Osteoblast (primary cell): ENCODE measurements around the gene TMEM109. TPM values are rescaled to one million over a fixed set of nuclear protein-coding genes. Genes with fewer than 3 reads are reported as not detected.

Experiments used
- DNase-seq: peaks from one replicate; pipeline ENCODE4 v3.0.0; 2011; ENCODE audit warnings: low spot score, mixed read lengths; ENCODE audit not compliant: insufficient read length; ENCODE audit errors: missing footprints
- H2AFZ ChIP-seq: 2 replicates; pipeline ENCODE4 v1.6.0; 2011; ENCODE audit warnings: mild to moderate bottlenecking, low read length
- H3K27ac ChIP-seq: 2 replicates; pipeline ENCODE4 v1.5.1; 2011; ENCODE audit warnings: mild to moderate bottlenecking, low read depth, low read length, moderate library complexity
- H3K27me3 ChIP-seq: 2 replicates; pipeline ENCODE4 v1.6.0; 2012; ENCODE audit warnings: mild to moderate bottlenecking, control low read depth, inconsistent platforms, low read length, moderate library complexity; ENCODE audit not compliant: insufficient read depth
- H3K36me3 ChIP-seq: 2 replicates; pipeline ENCODE4 v1.5.1; 2011; ENCODE audit warnings: mild to moderate bottlenecking, low read length, control low read depth, moderate library complexity; ENCODE audit not compliant: insufficient read depth
- H3K4me1 ChIP-seq: 2 replicates; pipeline ENCODE4 v1.5.1; 2011; ENCODE audit warnings: mild to moderate bottlenecking, low read length, control low read depth, moderate library complexity; ENCODE audit not compliant: insufficient read depth
- H3K4me2 ChIP-seq: 2 replicates; pipeline ENCODE4 v1.6.0; 2011; ENCODE audit warnings: mild to moderate bottlenecking, low read length; ENCODE audit not compliant: insufficient read depth
- H3K4me3 ChIP-seq: fragments of 200-600 bp; sonication (generic); 3 replicates; pipeline ENCODE4 v1.5.1; 2012; ENCODE audit warnings: mild to moderate bottlenecking, low read length, inconsistent platforms; ENCODE audit not compliant: insufficient read depth
- H3K79me2 ChIP-seq: 2 replicates; pipeline ENCODE4 v1.6.0; 2012; ENCODE audit warnings: mild to moderate bottlenecking, low read length, control low read depth, inconsistent platforms; ENCODE audit not compliant: insufficient read depth
- H3K9me3 ChIP-seq: 2 replicates; pipeline ENCODE4 v1.5.1; 2011; ENCODE audit warnings: low read depth, low read length, control low read depth
- H4K20me1 ChIP-seq: 2 replicates; pipeline ENCODE4 v1.6.0; 2012; ENCODE audit warnings: mild to moderate bottlenecking, low read length, control low read depth; ENCODE audit not compliant: insufficient read depth
- total RNA-seq: library from RNA; depleted of rRNA; stranded (reverse); fragments of >200 nt; gene quantifications from 2 replicates; pipeline ENCODE4 v1.2.3, GENCODE V29; 2012
- TF ChIP-seq, protein P1 (sequence below): IDR thresholded peaks from 2 replicates; pipeline ENCODE4 v1.5.1; 2011; ENCODE audit warnings: mild to moderate bottlenecking, low read depth, low read length, moderate library complexity; ENCODE audit errors: extremely low read depth

The TMEM109 gene
- total RNA-seq, 1 donor, result 36.6 TPM

DNA sequence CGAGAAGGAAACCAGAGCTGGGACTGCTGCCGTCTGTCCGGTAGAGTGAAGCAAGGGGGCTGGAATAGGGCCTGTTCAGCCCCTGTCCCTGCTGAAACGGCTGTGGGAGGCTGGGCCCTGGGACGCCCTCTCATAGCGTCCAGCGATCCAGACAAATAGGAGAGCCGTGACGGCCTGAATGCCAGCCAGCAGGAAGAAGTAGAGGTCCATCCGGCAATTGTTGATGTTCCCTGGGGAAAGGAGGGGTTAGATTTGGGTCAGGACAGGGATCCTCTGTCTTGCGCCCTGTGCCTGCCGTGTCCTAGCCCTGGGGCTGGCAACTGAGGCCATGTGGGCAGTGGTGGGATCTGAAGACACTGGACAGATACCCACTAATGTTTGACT, 23.2 kb downstream of the TMEM109 start:
- H3K27me3 ChIP-seq, result no peaks in the 10 kb centered on the region
- no peak overlapping the region for H2AFZ ChIP-seq
- H3K4me3 ChIP-seq, result no peak overlapping the region
- H4K20me1 ChIP-seq, result no peaks in the 10 kb centered on the region
- H3K4me2 ChIP-seq, result no peak overlapping the region
- H3K9me3 ChIP-seq, result no peaks in the 10 kb centered on the region
- no peaks in the 10 kb centered on the region for H3K4me1 ChIP-seq
- TF ChIP-seq, protein P1, sequence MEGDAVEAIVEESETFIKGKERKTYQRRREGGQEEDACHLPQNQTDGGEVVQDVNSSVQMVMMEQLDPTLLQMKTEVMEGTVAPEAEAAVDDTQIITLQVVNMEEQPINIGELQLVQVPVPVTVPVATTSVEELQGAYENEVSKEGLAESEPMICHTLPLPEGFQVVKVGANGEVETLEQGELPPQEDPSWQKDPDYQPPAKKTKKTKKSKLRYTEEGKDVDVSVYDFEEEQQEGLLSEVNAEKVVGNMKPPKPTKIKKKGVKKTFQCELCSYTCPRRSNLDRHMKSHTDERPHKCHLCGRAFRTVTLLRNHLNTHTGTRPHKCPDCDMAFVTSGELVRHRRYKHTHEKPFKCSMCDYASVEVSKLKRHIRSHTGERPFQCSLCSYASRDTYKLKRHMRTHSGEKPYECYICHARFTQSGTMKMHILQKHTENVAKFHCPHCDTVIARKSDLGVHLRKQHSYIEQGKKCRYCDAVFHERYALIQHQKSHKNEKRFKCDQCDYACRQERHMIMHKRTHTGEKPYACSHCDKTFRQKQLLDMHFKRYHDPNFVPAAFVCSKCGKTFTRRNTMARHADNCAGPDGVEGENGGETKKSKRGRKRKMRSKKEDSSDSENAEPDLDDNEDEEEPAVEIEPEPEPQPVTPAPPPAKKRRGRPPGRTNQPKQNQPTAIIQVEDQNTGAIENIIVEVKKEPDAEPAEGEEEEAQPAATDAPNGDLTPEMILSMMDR, result no peak
- H3K27ac ChIP-seq, result no peak overlapping the region
- no peak for DNase-seq
- H3K79me2 ChIP-seq, result no peaks in the 10 kb centered on the region
- H3K36me3 ChIP-seq, result peaks cover 2% of the 10 kb centered on the region

DNA sequence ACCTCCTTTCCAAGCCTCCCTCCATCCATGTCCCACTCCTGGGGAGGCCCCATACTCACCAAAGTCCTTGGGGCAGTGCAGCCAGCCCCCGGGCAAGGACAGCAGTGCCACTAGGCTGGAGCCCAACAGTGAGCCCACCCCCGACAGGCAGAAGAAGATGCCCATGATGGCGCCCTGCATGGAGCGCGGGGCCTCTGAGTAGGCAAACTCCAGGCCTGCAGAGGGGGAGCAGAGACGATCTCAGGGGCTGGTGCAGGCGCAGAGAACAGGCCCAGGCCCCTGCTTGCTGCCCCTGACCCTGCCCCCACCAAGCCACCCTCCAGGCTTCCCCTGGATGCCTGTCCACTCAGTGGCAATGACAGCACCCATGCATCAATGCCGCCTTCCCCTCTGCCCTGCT, 23.9 kb downstream of the TMEM109 start:
- TF ChIP-seq, protein P1, result no peak
- peak; percentile 6 for DNase-seq
- no peak overlapping the region for H2AFZ ChIP-seq
- no peaks in the 10 kb centered on the region for H4K20me1 ChIP-seq
- no peaks in the 10 kb centered on the region for H3K4me1 ChIP-seq
- H3K4me2 ChIP-seq, result no peak overlapping the region
- no peaks in the 10 kb centered on the region for H3K9me3 ChIP-seq
- H3K4me3 ChIP-seq, result no peak overlapping the region
- H3K79me2 ChIP-seq, result no peaks in the 10 kb centered on the region
- no peaks in the 10 kb centered on the region for H3K27me3 ChIP-seq
- H3K36me3 ChIP-seq, result no peaks in the 10 kb centered on the region
- no peak overlapping the region for H3K27ac ChIP-seq

DNA sequence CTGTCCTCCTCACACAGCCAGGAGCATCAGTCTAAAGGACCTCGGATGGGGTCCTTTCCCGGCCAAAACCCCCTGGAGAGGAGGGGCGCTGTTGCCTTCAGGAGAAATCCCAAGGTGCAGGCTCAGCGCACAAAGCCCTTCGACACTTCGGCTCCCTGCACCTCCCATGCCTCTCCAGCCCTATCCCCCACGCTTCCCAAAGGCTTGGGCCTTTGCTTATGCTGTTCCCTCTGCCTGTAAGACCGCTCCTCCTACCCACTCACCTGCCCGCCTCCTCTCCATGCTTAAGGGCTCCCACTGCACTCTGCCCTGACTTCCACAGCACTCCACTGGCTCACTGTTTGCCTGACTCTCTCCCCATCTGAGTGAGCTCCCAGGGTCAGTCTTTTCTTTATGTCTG, 24.5 kb downstream of the TMEM109 start:
- H3K4me1 ChIP-seq, result no peaks in the 10 kb centered on the region
- H3K27me3 ChIP-seq, result no peaks in the 10 kb centered on the region
- H3K9me3 ChIP-seq, result no peaks in the 10 kb centered on the region
- TF ChIP-seq, protein P1, result no peak
- DNase-seq, result peak; percentile 84
- no peaks in the 10 kb centered on the region for H3K36me3 ChIP-seq
- no peak overlapping the region for H2AFZ ChIP-seq
- H3K27ac ChIP-seq, result no peak overlapping the region
- H3K4me2 ChIP-seq, result no peak overlapping the region
- H4K20me1 ChIP-seq, result no peaks in the 10 kb centered on the region
- no peaks in the 10 kb centered on the region for H3K79me2 ChIP-seq
- H3K4me3 ChIP-seq, result no peak overlapping the region

DNA sequence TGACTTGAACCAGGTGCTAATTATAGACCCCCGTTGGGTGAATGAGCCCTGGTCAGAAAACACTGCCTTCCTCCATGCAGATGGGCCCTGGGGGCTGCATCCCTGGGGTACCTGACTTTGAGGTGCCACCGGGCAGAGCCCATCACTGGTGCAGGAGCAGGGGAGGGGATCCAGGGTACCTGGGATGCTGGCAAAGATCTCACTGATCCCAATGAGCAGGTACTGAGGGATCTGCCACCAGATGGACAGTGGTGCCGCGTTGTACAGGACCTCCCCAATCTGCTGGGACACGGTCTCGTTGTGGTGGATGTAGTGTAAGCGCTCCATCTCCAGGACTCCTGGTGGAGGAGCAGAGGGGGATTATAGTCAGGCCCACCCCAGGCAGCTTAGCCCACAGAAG, 25.3 kb downstream of the TMEM109 start:
- no peak overlapping the region for H3K4me3 ChIP-seq
- TF ChIP-seq, protein P1, result no peak
- no peak overlapping the region for H3K4me2 ChIP-seq
- no peaks in the 10 kb centered on the region for H3K27me3 ChIP-seq
- H3K27ac ChIP-seq, result no peak overlapping the region
- no peaks in the 10 kb centered on the region for H3K79me2 ChIP-seq
- peak; percentile 72 for DNase-seq
- H4K20me1 ChIP-seq, result peaks cover 2% of the 10 kb centered on the region
- no peaks in the 10 kb centered on the region for H3K36me3 ChIP-seq
- no peaks in the 10 kb centered on the region for H3K9me3 ChIP-seq
- H2AFZ ChIP-seq, result no peak overlapping the region
- H3K4me1 ChIP-seq, result no peaks in the 10 kb centered on the region
